IPS-18c (cell line): ENCODE results near the gene UNC119.

Experiments
- H3K4me3 ChIP-seq: 2 replicates; pipeline ENCODE4 v1.7.0; 2013; ENCODE audit warnings: low read depth, mild to moderate bottlenecking, low read length, moderate library complexity; ENCODE audit not compliant: insufficient read depth
- H3K9me3 ChIP-seq: one replicate; pipeline ENCODE4 v1.6.1; 2013; ENCODE audit warnings: mild to moderate bottlenecking, low read length, moderate library complexity; ENCODE audit not compliant: control insufficient read depth, insufficient read depth

Gene UNC119

GRCh38 chr17:28575126-28575795 is 22.8 kb upstream of the UNC119 start:
- Histone ChIP-seq H3K9me3 (no peaks in the 10 kb centered on the region), H3K4me3 (no peak overlapping the region)

GRCh38 chr17:28574526-28574925 is 22.1 kb upstream of the UNC119 start:
- Histone ChIP-seq H3K9me3 (no peaks in the 10 kb centered on the region), H3K4me3 (no peak overlapping the region)

GRCh38 chr17:28573966-28574480 is 21.6 kb upstream of the UNC119 start:
- H3K9me3 ChIP-seq, result no peaks in the 10 kb centered on the region
- H3K4me3 ChIP-seq, result no peak overlapping the region

GRCh38 chr17:28573521-28573920 is 21.1 kb upstream of the UNC119 start:
- Histone ChIP-seq H3K9me3 (no peaks in the 10 kb centered on the region), H3K4me3 (no peak overlapping the region)

- H3K9me3 ChIP-seq, result no peaks in the 10 kb centered on the region
- no peak overlapping the region for H3K4me3 ChIP-seq
Observed at GRCh38 chr17:28573040-28573380, 20.6 kb upstream of the UNC119 start.

GRCh38 chr17:28572259-28573039 is 20.0 kb upstream of the UNC119 start:
- no peaks in the 10 kb centered on the region for H3K9me3 ChIP-seq
- H3K4me3 ChIP-seq, result no peak overlapping the region

GRCh38 chr17:28571361-28572122 is 19.1 kb upstream of the UNC119 start, which contains the start of gene PIGS:
TSS of gene PIGS (minus strand) at chr17:28571524. CDS start at chr17:28571496, 28 bp downstream.
- Histone ChIP-seq H3K9me3 (no peaks in the 10 kb centered on the region), H3K4me3 (peak within 1 kb of the TSS; percentile 94)

GRCh38 chr17:28570716-28571360 is 18.4 kb upstream of the UNC119 start:
- Histone ChIP-seq H3K4me3 (peak overlapping the region; percentile 94), H3K9me3 (no peaks in the 10 kb centered on the region)

- no peaks in the 10 kb centered on the region for H3K9me3 ChIP-seq
- H3K4me3 ChIP-seq, result no peak overlapping the region
Observed at GRCh38 chr17:28569446-28569845, 17.0 kb upstream of the UNC119 start.

- H3K4me3 ChIP-seq, result no peak overlapping the region
- no peaks in the 10 kb centered on the region for H3K9me3 ChIP-seq
Observed at GRCh38 chr17:28567604-28568003, 15.2 kb upstream of the UNC119 start.

GRCh38 chr17:28563475-28563874 is 11.1 kb upstream of the UNC119 start:
- Histone ChIP-seq H3K4me3 (no peak overlapping the region), H3K9me3 (no peaks in the 10 kb centered on the region)

- no peaks in the 10 kb centered on the region for H3K9me3 ChIP-seq
- H3K4me3 ChIP-seq, result no peak overlapping the region
Observed at GRCh38 chr17:28555022-28555421, 2.6 kb upstream of the UNC119 start.

GRCh38 chr17:28554565-28554964 is 2.1 kb upstream of the UNC119 start:
- H3K4me3 ChIP-seq, result no peak overlapping the region

GRCh38 chr17:28553000-28553505 is 629 bp upstream of the UNC119 start:
- H3K4me3 ChIP-seq, result no peak overlapping the region
- H3K9me3 ChIP-seq, result no peaks in the 10 kb centered on the region

More at GRCh38 chr17:28554565-28554964, 2.1 kb upstream of the UNC119 start:
- no peaks in the 10 kb centered on the region for H3K9me3 ChIP-seq

- H3K9me3 ChIP-seq, result no peaks in the 10 kb centered on the region
- H3K4me3 ChIP-seq, result peak overlapping the region; percentile 84
Observed at GRCh38 chr17:28551421-28552175, 826 bp downstream of the UNC119 start.

GRCh38 chr17:28550858-28551257 is 1.6 kb downstream of the UNC119 start:
- Histone ChIP-seq H3K9me3 (peaks cover 2% of the 10 kb centered on the region), H3K4me3 (no peak overlapping the region)
